Small intestine (tissue), 7 donors: ENCODE results near the gene EVI2B. TPM values are rescaled to one million over a fixed set of nuclear protein-coding genes. Genes with fewer than 3 reads are reported as not detected.
"Not testable (repeated sequence)": the region's sequence is repeated elsewhere in the genome, so short reads cannot be mapped to it uniquely, and the experiment has no call there.

Experiments
- DNase-seq, 2 donors: peaks; one replicate each; pipeline versions ENCODE4 v3.0.0 to v3.0.0-alpha.2; 2013
- FAIRE-seq: peaks from 2 replicates; lab custom pipeline; 2012; peaks lifted over from hg19 to GRCh38; lab: Jason Lieb, UNC
- H3K27ac ChIP-seq, 3 donors: one replicate each; pipeline ENCODE4 v1.5.1; 2013; ENCODE audit warnings: low read length in 2 of 3, mild to moderate bottlenecking in 2 of 3, control low read depth in 1 of 3, inconsistent platforms in 1 of 3, low read depth in 1 of 3, moderate library complexity in 1 of 3
- H3K27me3 ChIP-seq, 3 donors: one replicate each; pipeline ENCODE4 v1.6.1; 2013; ENCODE audit warnings: low read length in 3 of 3, inconsistent platforms in 1 of 3; ENCODE audit not compliant: control insufficient read depth in 3 of 3, insufficient read depth in 3 of 3
- H3K36me3 ChIP-seq, 3 donors: one replicate each; pipeline ENCODE4 v1.6.1; 2013; ENCODE audit warnings: low read length in 3 of 3, inconsistent platforms in 1 of 3, low read depth in 1 of 3, mild to moderate bottlenecking in 1 of 3, moderate library complexity in 1 of 3; ENCODE audit not compliant: control insufficient read depth in 3 of 3, insufficient read depth in 2 of 3
- H3K4me1 ChIP-seq, 3 donors: one replicate each; pipeline ENCODE4 v1.6.1; 2013; ENCODE audit warnings: low read length in 2 of 3, inconsistent platforms in 1 of 3, low read depth in 1 of 3, mild to moderate bottlenecking in 1 of 3, moderate library complexity in 1 of 3; ENCODE audit not compliant: control insufficient read depth in 3 of 3, insufficient read depth in 2 of 3
- H3K4me3 ChIP-seq, 3 donors: one replicate each; pipeline ENCODE4 v1.5.1; 2013; ENCODE audit warnings: low read length in 3 of 3, control low read depth in 1 of 3, inconsistent platforms in 1 of 3, low read depth in 1 of 3, mild to moderate bottlenecking in 1 of 3, moderate library complexity in 1 of 3
- H3K9me3 ChIP-seq, 2 donors: one replicate each; pipeline ENCODE4 v1.6.1; 2013; ENCODE audit warnings: low read depth in 1 of 2, low read length in 1 of 2; ENCODE audit not compliant: control insufficient read depth in 2 of 2, insufficient read depth in 1 of 2
- WGBS, 3 donors: extraction: QIAGEN DNeasy Blood & Tissue Kit; methylation state at CpG; one replicate each; pipeline ENCODE4 v1.1.7; 2013; 5-methylcytosine and 5-hydroxymethylcytosine counted together
- polyA plus RNA-seq, 4 donors: library from polyadenylated mRNA; stranded (reverse) in 3 of 4; unstranded in 1 of 4; fragments of 200-250 nt in 3 of 4; fragments of 120-200 nt in 1 of 4; gene quantifications; one replicate each; pipeline versions ENCODE4 v1.2.1 to v1.2.3, GENCODE V29; 2013
- donor health status: healthy with polysubstance abuse.
- donor health status: control.
- donor health status: control.
- donor health status: Bipolar disorder and iron deficiency.
- donor health status: healthy.

Gene EVI2B
- polyA plus RNA-seq, 4 donors = 1.1 to 20.5 (median 7.3) TPM

DNA sequence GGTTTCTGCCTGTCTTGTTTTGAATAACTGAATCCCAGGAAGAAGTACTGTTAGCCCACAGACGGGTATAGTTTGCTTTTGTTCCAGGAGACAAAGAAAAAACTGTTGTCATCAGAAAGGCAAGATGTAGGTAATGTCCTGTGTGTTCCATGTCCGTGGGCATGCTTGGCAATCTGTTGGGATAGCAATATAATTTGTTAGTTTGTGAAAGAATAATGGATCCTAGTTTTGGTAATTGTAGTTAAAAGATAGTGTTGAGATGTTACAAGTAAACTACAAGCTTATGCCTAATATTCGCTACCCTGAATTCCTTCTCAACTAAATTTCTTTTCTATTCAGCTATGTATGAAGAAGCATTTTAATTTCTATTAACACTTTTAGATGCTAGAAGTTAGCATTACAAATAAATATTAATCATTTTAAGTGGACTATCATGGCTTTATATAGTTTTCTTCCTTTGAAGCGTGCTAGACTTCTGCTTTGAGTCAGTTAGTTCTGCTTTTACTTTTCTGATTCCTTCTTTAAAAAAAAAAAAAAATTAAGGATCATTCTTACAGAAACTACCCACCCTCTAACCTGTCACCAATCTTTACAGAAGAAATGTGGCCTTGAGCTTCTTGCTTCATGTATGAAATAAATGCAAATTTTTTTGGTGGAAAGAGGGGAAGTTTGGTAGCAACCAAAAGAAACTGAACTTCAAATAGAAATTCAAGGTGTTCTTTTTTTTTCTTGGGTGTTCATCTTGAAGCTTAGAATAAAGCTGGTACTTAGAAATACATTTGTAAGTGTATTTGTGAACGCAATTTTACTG is 5.2 kb upstream of the EVI2B start:
- FAIRE-seq (no peak), DNase-seq (no peak)
- H3K4me3 ChIP-seq = peak overlapping the region in 1 of 3 donors; percentile 28
- H3K9me3 ChIP-seq = no peaks in the 10 kb centered on the region
- peak overlapping the region; percentile 8 to 94 (median 87) for H3K27ac ChIP-seq
- H3K27me3 ChIP-seq = no peaks in the 10 kb centered on the region
- whole genome bisulfite sequencing, 3 donors = 65 to 81% (median 74%) methylated on average over 5 of the region's 5 CpGs
- H3K36me3 ChIP-seq = peaks cover 0 to 6% (median under 1%) of the 10 kb centered on the region in 3 donors
- no peaks in the 10 kb centered on the region for H3K4me1 ChIP-seq

DNA sequence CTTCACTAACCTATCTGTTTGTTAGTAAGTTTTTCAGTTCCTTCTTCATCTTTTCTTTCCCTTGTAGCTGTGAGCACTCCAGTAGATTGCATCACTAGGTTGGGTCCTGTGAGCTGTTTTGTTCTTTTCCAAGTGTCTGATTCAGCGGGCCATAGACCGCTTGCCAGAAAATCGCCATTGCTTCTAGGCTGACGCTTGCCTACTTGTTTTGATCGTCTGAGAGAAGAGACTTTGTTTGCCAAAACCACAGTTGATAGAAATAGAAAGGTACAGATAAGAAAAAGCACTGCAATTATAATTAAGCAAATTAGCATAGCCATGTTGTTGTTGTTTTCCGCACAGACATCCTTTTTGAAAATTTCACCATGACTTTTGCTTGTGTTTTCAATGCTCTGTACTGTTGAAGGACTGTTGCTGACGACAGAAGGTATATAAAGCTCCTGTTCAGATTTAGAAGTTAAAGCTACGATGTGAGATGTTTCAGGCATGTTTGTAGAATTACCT is 4.5 kb upstream of the EVI2B start:
- Histone ChIP-seq H3K4me1 (no peaks in the 10 kb centered on the region), H3K27me3 (no peaks in the 10 kb centered on the region), H3K4me3 (peak overlapping the region in 1 of 3 donors; percentile 28), H3K36me3 (peaks cover 0 to 6% (median 0%) of the 10 kb centered on the region in 3 donors), H3K9me3 (no peaks in the 10 kb centered on the region), H3K27ac (peak overlapping the region; percentile 8 to 94 (median 87))
- 60 to 85% (median 61%) methylated on average over 8 of the region's 8 CpGs for WGBS, 3 donors
- DNase-seq = peak in 1 of 2 donors; percentile 28
- FAIRE-seq = no peak

DNA sequence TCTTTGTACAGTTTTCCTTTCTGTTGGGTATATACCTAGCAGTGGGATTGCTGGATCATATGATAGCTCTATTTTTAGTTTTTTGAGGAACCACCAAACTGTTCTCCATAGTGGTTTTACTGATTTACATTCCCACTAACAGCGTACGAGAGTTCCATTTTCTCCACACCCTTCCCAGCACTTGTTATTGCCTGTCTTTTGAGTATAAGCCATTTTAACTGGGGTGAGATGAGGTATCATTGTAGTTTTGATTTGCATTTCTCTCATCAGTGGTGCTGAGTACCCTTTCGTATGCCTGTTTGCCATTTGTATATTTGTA is 887 bp upstream of the EVI2B start:
- Histone ChIP-seq H3K9me3 (no peaks in the 10 kb centered on the region), H3K4me1 (no peaks in the 10 kb centered on the region), H3K27ac (peak overlapping the region in 2 of 3 donors; percentile 2 to 28), H3K36me3 (no peaks in the 10 kb centered on the region), H3K4me3 (no peak overlapping the region), H3K27me3 (no peaks in the 10 kb centered on the region)
- DNase-seq (no peak), FAIRE-seq (no peak)
- WGBS, 3 donors = 80 to 92% (median 87%) methylated on average over 3 of the region's 3 CpGs

DNA sequence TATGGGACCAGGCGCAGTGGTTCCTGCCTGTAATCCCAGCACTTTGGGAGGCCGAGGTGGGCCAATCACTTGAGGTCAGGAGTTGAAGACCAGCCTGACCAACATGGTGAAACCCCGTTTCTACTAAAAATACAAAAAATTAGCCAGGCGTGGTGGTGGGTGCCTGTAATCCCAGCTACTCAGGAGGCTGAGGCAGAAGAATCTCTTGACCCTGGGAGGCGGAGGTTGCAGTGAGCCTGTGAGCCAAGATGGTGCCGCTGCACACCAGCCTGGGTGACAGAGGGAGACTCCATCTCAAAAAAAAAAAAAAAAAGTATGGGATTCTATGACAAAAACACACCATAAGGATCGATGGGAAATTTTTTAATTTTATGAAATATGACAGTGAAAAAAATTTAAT is 1.6 kb downstream of the EVI2B start:
- not testable (repeated sequence) for H3K4me1 ChIP-seq, FAIRE-seq, DNase-seq, H3K27me3 ChIP-seq, H3K36me3 ChIP-seq, H3K9me3 ChIP-seq
- peak overlapping the region in 1 of 3 donors; percentile 75 for H3K27ac ChIP-seq
- WGBS, 3 donors = 57 to 79% (median 62%) methylated on average over 6 to 7 of the region's 7 CpGs
- peak overlapping the region in 2 of 3 donors; percentile 7 to 22 for H3K4me3 ChIP-seq

DNA sequence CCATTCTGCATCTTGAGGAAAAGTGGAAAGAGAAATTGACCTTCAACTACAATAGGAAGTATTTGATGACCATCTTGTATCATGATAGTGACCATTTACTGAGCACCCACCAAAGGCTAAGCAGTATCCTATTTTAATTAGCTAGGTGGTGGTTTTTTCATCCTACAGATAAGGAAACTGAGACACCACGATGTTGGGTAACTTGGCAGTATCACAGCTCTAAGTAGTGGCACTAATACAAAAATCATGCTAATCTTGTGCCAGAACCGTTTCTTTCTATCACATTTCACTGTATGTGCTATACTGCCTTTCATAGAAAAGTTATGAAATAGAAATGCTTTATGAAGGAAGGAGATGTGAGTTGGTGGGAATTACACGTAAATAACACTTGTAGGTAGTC is 2.3 kb downstream of the EVI2B start:
- no peak for DNase-seq
- peak overlapping the region in 2 of 3 donors; percentile 22 to 28 for H3K4me3 ChIP-seq
- H3K36me3 ChIP-seq = peaks cover 0 to 5% (median 0%) of the 10 kb centered on the region in 3 donors
- H3K9me3 ChIP-seq = no peaks in the 10 kb centered on the region
- H3K4me1 ChIP-seq = peaks cover 0 to 3% (median 3%) of the 10 kb centered on the region in 3 donors
- H3K27me3 ChIP-seq = no peaks in the 10 kb centered on the region
- FAIRE-seq = no peak
- WGBS, 3 donors = 68 to 86% (median 69%) methylated on average over 3 of the region's 3 CpGs
- peak overlapping the region in 2 of 3 donors; percentile 32 to 65 for H3K27ac ChIP-seq

DNA sequence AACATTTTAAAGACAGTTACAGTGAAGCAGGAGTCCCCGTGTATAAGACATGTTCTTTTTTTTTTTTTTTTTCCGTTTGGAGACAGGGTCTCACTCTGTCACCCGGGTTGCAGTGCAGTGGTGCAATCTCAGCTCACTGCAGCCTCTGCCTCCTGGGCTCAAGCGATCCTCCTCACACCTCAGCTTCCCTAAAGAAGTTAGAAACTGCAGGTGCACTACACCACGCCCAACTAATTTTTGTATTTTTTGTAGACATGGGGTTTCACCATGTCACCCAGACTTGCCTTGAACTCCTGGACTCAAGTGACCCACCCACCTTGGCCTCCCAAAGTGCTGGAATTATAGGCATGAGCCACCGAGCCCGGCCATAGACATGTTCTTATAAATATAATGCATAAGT is 3.0 kb downstream of the EVI2B start:
- WGBS, 3 donors = 60 to 77% (median 63%) methylated on average over 7 of the region's 7 CpGs
- Histone ChIP-seq H3K4me1 (peaks cover 0 to 3% (median 3%) of the 10 kb centered on the region in 3 donors), H3K36me3 (peaks cover 0 to 5% (median 0%) of the 10 kb centered on the region in 3 donors), H3K27me3 (no peaks in the 10 kb centered on the region), H3K9me3 (no peaks in the 10 kb centered on the region), H3K4me3 (no peak overlapping the region), H3K27ac (peak overlapping the region in 1 of 3 donors; percentile 77)
- FAIRE-seq = no peak
- DNase-seq = no peak

DNA sequence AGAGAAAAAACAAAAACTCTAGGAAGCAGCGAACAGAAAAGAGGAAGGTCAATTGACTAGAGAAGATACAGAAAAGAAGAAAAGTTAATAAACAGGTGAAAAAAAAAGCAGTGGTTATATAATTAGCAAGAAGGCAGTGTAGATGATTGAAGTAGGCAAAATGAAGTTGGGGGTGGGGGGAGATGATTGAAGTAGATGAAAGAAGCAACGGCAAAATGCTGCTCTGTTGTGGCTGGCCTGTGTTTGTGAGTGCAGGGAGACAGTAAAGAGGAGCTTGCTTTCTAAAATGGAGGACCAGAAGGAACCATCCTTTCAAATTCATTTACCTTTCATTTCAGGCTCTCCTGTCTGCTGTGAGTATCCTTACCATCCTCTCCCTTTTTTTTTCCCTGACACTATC is 3.6 kb downstream of the EVI2B start:
- Histone ChIP-seq H3K27me3 (no peaks in the 10 kb centered on the region), H3K36me3 (peaks cover 0 to 5% (median 0%) of the 10 kb centered on the region in 3 donors), H3K27ac (peak overlapping the region in 2 of 3 donors; percentile 33 to 48), H3K4me1 (peaks cover 0 to 3% (median 3%) of the 10 kb centered on the region in 3 donors), H3K4me3 (peak overlapping the region in 2 of 3 donors; percentile 0 to 7), H3K9me3 (no peaks in the 10 kb centered on the region)
- DNase-seq (no peak), FAIRE-seq (no peak)
- 24 to 55% (median 31%) methylated on average over 2 of the region's 2 CpGs for WGBS, 3 donors

DNA sequence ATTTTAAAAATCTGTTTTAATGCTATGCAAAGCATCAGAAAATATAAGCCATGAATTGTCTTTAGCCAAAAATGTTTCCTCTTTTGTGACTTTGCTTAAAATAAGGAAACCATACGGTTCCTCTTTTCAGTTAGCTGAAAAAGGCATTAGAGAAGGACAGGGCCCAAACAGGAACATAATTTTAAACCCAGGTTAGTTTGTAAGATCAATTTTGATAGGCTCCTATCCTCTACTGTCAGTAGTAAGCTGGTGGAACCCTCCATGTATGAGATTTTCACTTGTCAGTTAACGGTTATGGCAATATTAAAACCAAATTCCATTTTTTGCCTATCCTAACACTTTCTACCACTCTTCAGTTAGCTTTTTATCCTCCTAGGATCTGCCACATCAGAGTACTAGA is 4.3 kb downstream of the EVI2B start:
- Histone ChIP-seq H3K4me1 (peaks cover 0 to 3% (median 3%) of the 10 kb centered on the region in 3 donors), H3K36me3 (peaks cover 0 to 5% (median 3%) of the 10 kb centered on the region in 3 donors), H3K27me3 (no peaks in the 10 kb centered on the region), H3K27ac (peak overlapping the region in 2 of 3 donors; percentile 10 to 16), H3K4me3 (no peak overlapping the region), H3K9me3 (no peaks in the 10 kb centered on the region)
- DNase-seq = no peak
- 69 to 90% (median 70%) methylated on average over 2 of the region's 2 CpGs for WGBS, 3 donors
- no peak for FAIRE-seq
